ENCODE data around the gene TMEM26.

GRCh38 chr10:61404751-61405150 lies 48.4 kb downstream of the TMEM26 start:
- no peak for TF ChIP-seq TAF1 (IDR thresholded peaks at IDR 0.05; ENCODE audit: low read depth, low read length)
- no peak for TF ChIP-seq POLR2A (IDR thresholded peaks at IDR 0.05; ENCODE audit: low read depth, low read length)
- no peak for TF ChIP-seq POLR2AphosphoS5 (IDR thresholded peaks at IDR 0.05; ENCODE audit: low read depth, low read length)

Measured in GM12891 (cell line).